HEK293T (cell line): ENCODE data around the gene DVL1.

ENCODE experiments used
- CTCF ChIA-PET: fragments of 350-600 bp; formaldehyde crosslinking; extraction: SDS; loops from one replicate; lab custom pipeline; 2021; ENCODE audit warnings: antibody characterized with exemption, inconsistent platforms; lab: Yijun Ruan, JAX
- POLR2A ChIA-PET: fragments of 350-600 bp; formaldehyde crosslinking; extraction: SDS; loops from one replicate; lab custom pipeline; 2020; ENCODE audit warnings: antibody characterized with exemption, inconsistent platforms; lab: Yijun Ruan, JAX
- DNase-seq: peaks from one replicate; pipeline ENCODE4 v3.0.0; 2012; ENCODE audit warnings: mixed read lengths; ENCODE audit errors: extremely low spot score
- ARNT ChIP-seq: fragments of 450-650 bp; IDR thresholded peaks from 2 replicates; pipeline ENCODE4 v1.6.1; 2017; ENCODE audit warnings: mild to moderate bottlenecking
- BHLHE40 ChIP-seq: fragments of 450-650 bp; IDR thresholded peaks from 2 replicates; pipeline ENCODE4 v1.6.1; 2016; ENCODE audit warnings: mild to moderate bottlenecking, moderate library complexity, borderline replicate concordance
- CTBP1 ChIP-seq: fragments of 450-650 bp; IDR thresholded peaks from 2 replicates; pipeline ENCODE4 v1.6.1; 2016; ENCODE audit warnings: borderline replicate concordance
- ELF4 ChIP-seq: fragments of 450-650 bp; IDR thresholded peaks from 2 replicates; pipeline ENCODE4 v1.6.1; 2017; ENCODE audit warnings: antibody characterized with exemption
- FOXA1 ChIP-seq: fragments of 450-650 bp; IDR thresholded peaks from 2 replicates; pipeline ENCODE4 v1.6.1; 2016; ENCODE audit warnings: mild to moderate bottlenecking
- FOXK2 ChIP-seq: fragments of 450-650 bp; IDR thresholded peaks from 2 replicates; pipeline ENCODE4 v1.6.1; 2016; ENCODE audit warnings: mild to moderate bottlenecking
- FOXM1 ChIP-seq: fragments of 450-650 bp; IDR thresholded peaks from 2 replicates; pipeline ENCODE4 v1.6.1; 2017; ENCODE audit warnings: mild to moderate bottlenecking, borderline replicate concordance
- HDGF ChIP-seq: fragments of 450-650 bp; IDR thresholded peaks from 2 replicates; pipeline ENCODE4 v1.6.1; 2017; ENCODE audit warnings: antibody characterized with exemption, borderline replicate concordance
- L3MBTL2 ChIP-seq: fragments of 450-650 bp; conservative IDR thresholded peaks from 2 replicates; pipeline ENCODE4 v1.6.1; 2016; ENCODE audit warnings: mild to moderate bottlenecking
- LEF1 ChIP-seq: fragments of 450-650 bp; IDR thresholded peaks from 2 replicates; pipeline ENCODE4 v1.6.1; 2017; ENCODE audit warnings: mild to moderate bottlenecking, borderline replicate concordance
- NFRKB ChIP-seq: fragments of 450-650 bp; IDR thresholded peaks from 2 replicates; pipeline ENCODE4 v1.6.1; 2016; ENCODE audit warnings: mild to moderate bottlenecking, moderate library complexity
- PKNOX1 ChIP-seq: fragments of 450-650 bp; IDR thresholded peaks from 2 replicates; pipeline ENCODE4 v1.6.1; 2016
- SP1 ChIP-seq: fragments of 450-650 bp; IDR thresholded peaks from 2 replicates; pipeline ENCODE4 v1.6.1; 2017
- SUZ12 ChIP-seq: fragments of 450-650 bp; IDR thresholded peaks from 2 replicates; pipeline ENCODE4 v1.6.1; 2016; ENCODE audit warnings: mild to moderate bottlenecking
- TARDBP ChIP-seq: fragments of 450-650 bp; IDR thresholded peaks from 2 replicates; pipeline ENCODE4 v1.6.1; 2016
- ZNF384 ChIP-seq: fragments of 450-650 bp; IDR thresholded peaks from 2 replicates; pipeline ENCODE4 v1.6.1; 2016

Gene DVL1

GRCh38 chr1:1348420-1349255, 580 bp downstream of the DVL1 start:
- no peak for DNase-seq
- CTCF ChIA-PET = no interaction called here

GRCh38 chr1:1347663-1348419, 1.4 kb downstream of the DVL1 start:
- POLR2A ChIA-PET = interaction anchor here (0.8 to 1.4 kb wide), 9 partner anchors 10 to 53 kb away, joined by 3 to 5 read pairs (median 4); partner anchors contain the start of genes AURKAIP1 and CCNL2
- no peak for TF ChIP-seq ELF4
- TF ChIP-seq TARDBP = no peak
- TF ChIP-seq FOXA1 = no peak
- no peak for TF ChIP-seq SP1

More at GRCh38 chr1:1348420-1349255, 580 bp downstream of the DVL1 start:
- POLR2A ChIA-PET = interaction anchor here (0.8 to 1.4 kb wide), 7 partner anchors 11 to 52 kb away, joined by 3 to 5 read pairs (median 3); partner anchors contain the start of gene AURKAIP1
- TF ChIP-seq PKNOX1 (no peak), CTBP1 (no peak), FOXA1 (no peak), ELF4 (no peak), BHLHE40 (no peak), ZNF384 (no peak), FOXK2 (no peak), SP1 (no peak), NFRKB (no peak), HDGF (no peak), ARNT (no peak), FOXM1 (no peak), L3MBTL2 (no peak), SUZ12 (no peak), TARDBP (no peak)

GRCh38 chr1:1347026-1347595, 2.1 kb downstream of the DVL1 start:
- ChIA-PET CTCF (interaction anchor here (0.5 kb wide), 1 partner anchor 311 kb away, joined by 4 read pairs; no protein-coding TSS in a partner anchor), POLR2A (interaction anchor here (0.8 to 1.2 kb wide), 6 partner anchors 11 to 52 kb away, joined by 3 to 5 read pairs (median 4); partner anchors contain the start of genes AURKAIP1 and CCNL2)
- no peak for DNase-seq
- no peak for TF ChIP-seq NFRKB
- TF ChIP-seq TARDBP = no peak

More at GRCh38 chr1:1347663-1348419, 1.4 kb downstream of the DVL1 start:
- DNase-seq = peak; percentile 49
- CTCF ChIA-PET = no interaction called here

GRCh38 chr1:1346501-1346890, 2.7 kb downstream of the DVL1 start:
- TF ChIP-seq ELF4 (no peak), SUZ12 (no peak), NFRKB (no peak), PKNOX1 (no peak), L3MBTL2 (no peak), LEF1 (no peak), FOXK2 (no peak), SP1 (no peak), ARNT (no peak), TARDBP (no peak), FOXM1 (no peak), ZNF384 (no peak), HDGF (no peak), FOXA1 (no peak), CTBP1 (no peak)
- ChIA-PET POLR2A (no interaction called here), CTCF (interaction anchor here (1.9 kb wide), 1 partner anchor 158 kb away, joined by 9 read pairs; no protein-coding TSS in a partner anchor)
- DNase-seq = no peak

- CTCF ChIA-PET = interaction anchor here (1.9 kb wide), 1 partner anchor 158 kb away, joined by 9 read pairs; no protein-coding TSS in a partner anchor
- no peak for DNase-seq
- POLR2A ChIA-PET = no interaction called here
- TF ChIP-seq FOXM1 (no peak), FOXK2 (no peak), SP1 (no peak), FOXA1 (no peak), PKNOX1 (no peak), CTBP1 (no peak), ARNT (no peak), HDGF (no peak), SUZ12 (no peak), BHLHE40 (no peak), TARDBP (no peak), ELF4 (no peak), LEF1 (no peak), ZNF384 (no peak), NFRKB (no peak), L3MBTL2 (no peak)
Observed at GRCh38 chr1:1345860-1346500, 3.2 kb downstream of the DVL1 start.
